MG63 (cell line): ENCODE data around the gene CLECL1. TPM values are rescaled to one million over a fixed set of nuclear protein-coding genes. Genes with fewer than 3 reads are reported as not detected.

Experiments used
- DNase-seq: peaks from one replicate; pipeline ENCODE4 v3.0.0-alpha.2; 2020
- H3K27me3 ChIP-seq: fragments of 250-450 bp; sonication (Bioruptor Pico); 2 replicates; pipeline ENCODE4 v1.5.1; 2020; ENCODE audit warnings: mild to moderate bottlenecking, moderate library complexity
- H3K36me3 ChIP-seq: fragments of 250-450 bp; sonication (Bioruptor Pico); 2 replicates; pipeline ENCODE4 v1.5.1; 2020; ENCODE audit warnings: mild to moderate bottlenecking, moderate library complexity
- H3K4me3 ChIP-seq: fragments of 250-450 bp; sonication (Bioruptor Pico); 2 replicates; pipeline ENCODE4 v1.5.1; 2020; ENCODE audit warnings: mild to moderate bottlenecking, moderate library complexity
- H3K9me3 ChIP-seq: fragments of 250-450 bp; sonication (Bioruptor Pico); 2 replicates; pipeline ENCODE4 v1.5.1; 2020; ENCODE audit warnings: mild to moderate bottlenecking, moderate library complexity
- total RNA-seq: library from RNA; depleted of rRNA; stranded (reverse); fragments of >200 nt; shearing (Covaris generic); gene quantifications from 2 replicates; pipeline ENCODE4 v1.2.3, GENCODE V29; 2014; ENCODE audit warnings: low replicate concordance; rRNA removed

The CLECL1 gene
- total RNA-seq = not detected in 2 replicates

DNA sequence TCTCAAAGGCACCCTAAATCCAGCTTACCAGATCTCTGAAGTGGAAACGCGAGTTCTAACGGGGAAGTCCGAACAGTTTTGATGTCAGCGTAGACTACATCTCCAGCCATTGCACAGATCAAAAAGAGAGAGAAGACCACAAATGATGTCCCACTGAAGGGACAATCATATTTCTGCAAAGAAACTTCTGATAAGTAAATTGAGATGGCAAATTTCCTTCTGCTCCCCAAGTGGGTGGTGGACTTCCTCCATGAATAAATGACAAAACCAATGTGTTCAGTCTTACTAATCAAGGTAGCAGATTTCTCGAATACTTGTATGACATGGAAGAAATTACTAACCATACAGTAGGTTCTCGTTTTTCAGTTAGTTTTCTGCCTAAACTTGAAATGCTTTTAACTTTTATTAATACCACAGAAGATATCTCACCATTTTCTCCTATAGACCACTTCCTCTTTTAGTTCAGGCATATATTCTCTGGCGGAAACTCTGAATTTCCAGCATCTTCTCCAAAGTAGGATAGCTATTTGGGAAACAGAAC is at the start of gene CLECL1:
Gene CLECL1 (minus strand): TSS at position 177 of the 541 bp plus-strand sequence.
- Histone ChIP-seq H3K9me3 (no peaks in the 10 kb centered on the region), H3K4me3 (no peak within 1 kb of the TSS), H3K27me3 (no peaks in the 10 kb centered on the region), H3K36me3 (no peaks in the 10 kb centered on the region)
- DNase-seq = no peak

DNA sequence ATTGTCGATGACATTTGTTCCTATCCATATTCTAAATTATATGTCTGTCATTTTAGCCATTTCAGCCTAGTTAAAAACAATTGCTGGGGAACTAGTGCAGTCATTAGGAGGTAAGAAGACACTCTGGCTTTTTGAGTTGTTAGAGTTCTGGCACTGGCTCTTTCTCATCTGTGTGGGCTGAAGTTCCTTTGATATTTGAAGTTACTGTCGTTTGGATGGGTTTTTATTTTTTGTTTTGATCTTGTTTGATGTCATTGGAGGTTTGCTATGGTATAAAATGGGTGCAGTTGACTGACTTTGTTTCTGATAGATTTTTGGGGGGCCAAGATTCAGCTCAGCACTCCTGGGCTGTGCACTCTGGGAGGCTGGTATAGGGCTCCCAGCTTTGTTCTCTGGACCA is 48.5 kb upstream of the CLECL1 start:
- no peaks in the 10 kb centered on the region for H3K36me3 ChIP-seq
- no peaks in the 10 kb centered on the region for H3K27me3 ChIP-seq
- H3K9me3 ChIP-seq = no peaks in the 10 kb centered on the region
- H3K4me3 ChIP-seq = no peak overlapping the region
- DNase-seq = no peak

DNA sequence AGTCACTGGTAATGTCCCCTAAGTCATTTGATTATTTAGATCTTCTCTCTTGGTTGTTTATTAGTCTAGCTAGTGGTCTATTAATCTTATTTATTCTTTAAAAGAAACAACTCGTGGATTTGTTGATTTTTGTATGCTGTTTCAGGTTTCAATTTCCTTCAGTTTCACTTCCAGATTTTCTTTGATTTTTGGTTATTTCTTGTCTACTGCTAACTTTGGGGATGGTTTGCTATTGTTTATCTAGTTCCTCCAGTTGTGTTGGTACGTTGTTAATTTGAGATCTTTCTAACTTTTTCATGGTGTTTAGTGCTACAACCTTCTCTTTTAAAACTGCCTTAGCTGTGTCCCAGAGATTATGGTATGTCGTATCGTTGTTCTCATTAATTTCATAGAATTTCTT is 46.3 kb upstream of the CLECL1 start:
- Histone ChIP-seq H3K27me3 (no peaks in the 10 kb centered on the region), H3K4me3 (no peak overlapping the region), H3K36me3 (no peaks in the 10 kb centered on the region), H3K9me3 (no peaks in the 10 kb centered on the region)
- no peak for DNase-seq

DNA sequence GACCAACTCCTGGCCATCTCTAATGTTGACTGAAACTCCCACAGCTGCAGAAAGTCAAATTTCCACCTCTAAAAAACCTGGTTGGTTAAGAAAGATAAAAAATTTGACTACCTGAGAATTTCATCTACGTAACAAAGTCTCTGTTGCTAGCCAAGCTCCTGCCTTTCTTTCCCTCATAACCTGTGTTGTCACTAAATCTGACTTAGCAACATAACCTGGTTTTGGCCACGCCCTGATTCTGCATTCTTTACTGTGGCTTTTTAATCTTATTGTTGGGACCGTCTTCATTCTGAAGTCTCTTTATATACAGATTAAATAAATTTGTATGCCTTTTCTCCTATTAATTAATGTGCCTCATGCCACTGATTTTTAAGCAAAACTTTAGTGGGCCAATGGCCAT is 43.9 kb upstream of the CLECL1 start:
- Histone ChIP-seq H3K27me3 (no peaks in the 10 kb centered on the region), H3K4me3 (no peak overlapping the region), H3K36me3 (no peaks in the 10 kb centered on the region), H3K9me3 (no peaks in the 10 kb centered on the region)
- DNase-seq = no peak

- no peaks in the 10 kb centered on the region for H3K9me3 ChIP-seq
- no peaks in the 10 kb centered on the region for H3K27me3 ChIP-seq
- no peaks in the 10 kb centered on the region for H3K36me3 ChIP-seq
- no peak for DNase-seq
- no peak overlapping the region for H3K4me3 ChIP-seq
These were observed 40.5 kb upstream of the CLECL1 start for GRCh38 chr12:9773216-9773877.

- no peak for DNase-seq
- no peaks in the 10 kb centered on the region for H3K27me3 ChIP-seq
- H3K9me3 ChIP-seq = no peaks in the 10 kb centered on the region
- H3K36me3 ChIP-seq = no peaks in the 10 kb centered on the region
- H3K4me3 ChIP-seq = no peak overlapping the region
These were observed 30.1 kb upstream of the CLECL1 start for GRCh38 chr12:9763025-9763424.

DNA sequence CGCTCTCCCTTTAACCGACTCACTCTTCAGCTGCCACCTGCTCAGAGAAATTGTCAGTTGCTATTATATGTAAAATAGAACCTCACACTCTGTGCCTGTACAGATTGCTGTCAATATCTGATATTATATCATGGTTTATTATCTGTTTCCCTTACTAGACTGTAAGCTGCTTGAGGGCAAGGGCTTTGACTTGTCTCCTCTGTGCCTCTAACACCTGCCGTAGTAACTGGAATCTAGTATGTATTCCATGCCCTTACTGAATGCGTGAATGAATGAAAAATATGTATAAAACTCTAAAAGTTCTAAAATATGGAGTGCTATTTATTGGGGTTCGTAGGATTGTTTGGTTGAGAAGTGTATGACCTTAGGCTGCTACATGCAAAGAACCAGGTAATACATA is 29.5 kb upstream of the CLECL1 start:
- no peak for DNase-seq
- no peaks in the 10 kb centered on the region for H3K9me3 ChIP-seq
- H3K4me3 ChIP-seq = no peak overlapping the region
- H3K27me3 ChIP-seq = no peaks in the 10 kb centered on the region
- H3K36me3 ChIP-seq = no peaks in the 10 kb centered on the region

- H3K27me3 ChIP-seq = no peaks in the 10 kb centered on the region
- DNase-seq = no peak
- H3K36me3 ChIP-seq = no peaks in the 10 kb centered on the region
- no peaks in the 10 kb centered on the region for H3K9me3 ChIP-seq
- no peak overlapping the region for H3K4me3 ChIP-seq
These were observed 28.5 kb upstream of the CLECL1 start for GRCh38 chr12:9761419-9761781.

DNA sequence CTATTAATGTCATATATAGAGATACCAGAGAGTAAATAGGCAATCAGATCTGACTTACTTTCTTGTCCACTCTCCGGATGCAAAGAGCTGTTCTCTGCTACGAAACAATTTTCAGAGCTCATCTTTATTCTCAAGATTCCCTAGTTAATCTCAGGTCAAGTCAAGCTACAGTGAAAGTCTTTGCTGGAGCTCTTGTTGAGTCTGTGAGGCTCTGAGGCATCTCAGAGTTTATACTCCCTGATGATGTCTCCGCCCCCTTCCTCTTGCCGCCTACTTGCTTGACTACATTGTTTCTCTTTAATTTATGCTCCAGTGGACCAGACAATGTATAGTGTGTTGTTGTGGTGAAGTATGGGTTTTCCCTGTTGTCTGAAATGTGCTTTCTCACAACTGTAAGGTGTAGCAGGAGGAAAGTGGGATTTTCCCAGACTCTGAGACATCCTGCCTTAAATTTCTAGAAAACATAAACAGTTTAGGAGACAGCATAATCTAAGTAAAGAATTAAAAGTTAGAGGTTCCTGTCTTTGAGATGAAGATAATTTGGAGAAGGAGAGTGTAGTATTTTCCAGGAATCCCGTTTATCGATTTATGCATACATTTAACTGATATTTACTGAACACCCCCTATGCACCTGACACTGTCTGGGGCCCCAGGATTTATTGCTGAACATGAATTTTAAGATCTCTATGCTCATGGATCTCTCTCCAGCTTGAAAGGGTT is 28.0 kb upstream of the CLECL1 start, which contains the start of gene CD69:
Gene CD69 (minus strand): TSS at position 203 of the 720 bp plus-strand sequence. CDS start 81 bp downstream, at position 122.
- H3K36me3 ChIP-seq = no peaks in the 10 kb centered on the region
- H3K27me3 ChIP-seq = no peaks in the 10 kb centered on the region
- H3K4me3 ChIP-seq = no peak within 1 kb of the TSS
- no peak for DNase-seq
- no peaks in the 10 kb centered on the region for H3K9me3 ChIP-seq

DNA sequence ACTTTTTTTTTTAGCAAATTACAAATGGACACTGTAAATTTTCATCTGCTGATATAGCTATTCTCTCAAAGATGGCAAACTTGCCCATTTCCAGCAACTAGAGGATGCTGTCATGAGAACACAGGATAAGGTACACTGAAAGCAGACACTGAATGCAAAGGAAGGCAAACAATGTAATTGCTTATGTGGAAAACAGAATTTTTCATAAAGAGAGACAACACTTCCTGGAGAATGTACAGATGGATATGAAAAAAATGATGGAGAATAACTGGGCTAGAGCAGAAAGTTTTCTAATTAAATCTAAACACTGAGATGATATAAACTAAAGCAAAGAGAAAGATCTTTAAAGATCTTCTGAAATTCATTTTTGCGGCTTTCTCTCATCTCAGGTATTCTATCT is 27.2 kb upstream of the CLECL1 start:
- DNase-seq = no peak
- Histone ChIP-seq H3K9me3 (no peaks in the 10 kb centered on the region), H3K36me3 (no peaks in the 10 kb centered on the region), H3K27me3 (no peaks in the 10 kb centered on the region), H3K4me3 (no peak overlapping the region)

DNA sequence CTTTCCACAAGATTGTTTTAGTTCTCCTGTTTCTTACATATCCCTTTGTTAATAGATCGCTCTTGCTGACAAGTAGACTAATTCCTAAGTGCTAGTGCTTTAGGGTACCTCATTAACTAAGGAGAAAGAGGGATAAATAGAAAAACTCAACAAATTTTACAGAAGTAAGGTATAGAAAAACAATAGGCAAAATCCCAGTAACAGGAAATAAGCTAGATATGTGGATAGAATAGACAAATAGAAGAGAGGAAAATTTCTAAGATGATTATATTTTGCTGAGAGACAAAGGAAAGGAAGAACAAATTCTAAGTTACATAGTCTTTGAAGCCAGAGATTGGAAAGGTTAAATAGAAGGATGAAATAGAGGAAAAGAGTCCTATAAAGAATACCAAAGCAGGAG is 26.8 kb upstream of the CLECL1 start:
- Histone ChIP-seq H3K4me3 (no peak overlapping the region), H3K36me3 (no peaks in the 10 kb centered on the region), H3K9me3 (no peaks in the 10 kb centered on the region), H3K27me3 (no peaks in the 10 kb centered on the region)
- no peak for DNase-seq

- Histone ChIP-seq H3K36me3 (no peaks in the 10 kb centered on the region), H3K9me3 (no peaks in the 10 kb centered on the region), H3K27me3 (no peaks in the 10 kb centered on the region), H3K4me3 (peak overlapping the region; percentile 30)
- DNase-seq = no peak
These were observed 25.2 kb upstream of the CLECL1 start for GRCh38 chr12:9758119-9758518.

DNA sequence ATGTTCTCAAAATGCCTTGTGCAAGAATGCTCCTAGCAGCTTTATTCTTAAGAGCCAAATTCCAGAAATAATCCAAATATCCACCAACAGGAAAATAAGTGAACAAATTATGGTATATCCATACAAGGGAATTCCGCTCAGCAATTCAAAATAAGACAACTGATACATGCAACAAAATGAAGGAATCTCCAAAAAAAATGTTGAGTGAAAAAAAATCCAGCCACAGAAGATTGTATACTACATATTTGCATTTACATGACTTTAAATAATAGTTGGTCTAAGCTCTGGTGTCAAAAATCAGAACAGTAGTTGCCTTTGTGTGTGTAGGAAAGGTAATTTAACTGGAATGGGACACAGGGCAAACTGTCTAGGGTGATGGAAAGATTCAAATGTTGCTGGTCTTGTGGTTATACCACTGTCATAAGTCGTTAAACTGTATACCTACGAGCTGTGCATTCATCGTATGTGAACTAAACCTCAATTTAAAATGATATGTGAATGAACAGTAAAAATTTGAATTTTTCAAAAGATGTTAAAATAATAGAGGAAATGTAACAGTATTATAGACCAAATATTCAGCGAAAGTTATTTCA is 24.6 kb upstream of the CLECL1 start:
- Histone ChIP-seq H3K4me3 (no peak overlapping the region), H3K27me3 (no peaks in the 10 kb centered on the region), H3K36me3 (no peaks in the 10 kb centered on the region), H3K9me3 (no peaks in the 10 kb centered on the region)
- DNase-seq = no peak

DNA sequence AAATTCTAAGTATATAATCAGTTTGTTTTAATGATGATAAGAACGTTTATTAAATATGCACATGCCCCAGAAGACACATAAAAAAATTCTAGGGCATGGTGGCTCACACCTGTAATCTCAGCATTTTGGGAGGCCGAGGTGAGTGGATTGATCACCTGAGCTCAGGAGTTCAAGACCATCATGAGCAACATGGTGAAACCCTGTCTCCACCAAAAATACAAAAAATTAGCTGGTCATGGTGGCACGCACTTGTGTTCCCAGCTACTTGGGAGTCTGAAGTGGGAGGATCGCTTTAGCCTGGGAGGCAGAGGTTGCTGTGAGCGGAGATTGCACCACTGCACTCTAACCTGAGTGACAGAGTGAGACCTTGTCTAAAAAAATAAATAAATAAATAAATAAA is 23.8 kb upstream of the CLECL1 start:
- Histone ChIP-seq H3K36me3 (no peaks in the 10 kb centered on the region), H3K9me3 (no peaks in the 10 kb centered on the region), H3K27me3 (no peaks in the 10 kb centered on the region), H3K4me3 (no peak overlapping the region)
- DNase-seq = no peak

- no peak overlapping the region for H3K4me3 ChIP-seq
- no peaks in the 10 kb centered on the region for H3K36me3 ChIP-seq
- H3K27me3 ChIP-seq = no peaks in the 10 kb centered on the region
- no peaks in the 10 kb centered on the region for H3K9me3 ChIP-seq
- DNase-seq = no peak
These were observed 23.3 kb upstream of the CLECL1 start for GRCh38 chr12:9756170-9756569.

- Histone ChIP-seq H3K36me3 (no peaks in the 10 kb centered on the region), H3K4me3 (no peak overlapping the region), H3K27me3 (no peaks in the 10 kb centered on the region), H3K9me3 (no peaks in the 10 kb centered on the region)
- DNase-seq = no peak
These were observed 22.7 kb upstream of the CLECL1 start for GRCh38 chr12:9755567-9755966.

DNA sequence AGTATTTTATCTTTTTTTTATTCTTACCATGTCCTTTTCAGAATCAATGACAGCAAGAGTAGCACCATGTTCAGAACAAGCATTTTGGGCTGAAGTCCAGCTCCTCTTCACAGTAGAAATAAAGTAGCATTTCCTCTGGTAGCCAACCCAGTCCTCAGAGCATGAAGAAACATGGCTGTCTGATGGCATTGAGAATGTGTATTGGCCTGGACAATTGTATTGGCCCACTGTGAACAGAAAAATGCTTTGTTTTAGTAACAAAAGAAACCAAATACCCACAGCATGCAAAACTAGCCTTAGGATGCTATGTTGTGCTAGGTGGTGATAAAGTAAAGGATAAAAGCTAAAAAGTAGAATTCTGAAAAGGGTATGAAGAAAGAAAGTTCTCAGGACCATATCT is 22.1 kb upstream of the CLECL1 start:
- Histone ChIP-seq H3K36me3 (no peaks in the 10 kb centered on the region), H3K9me3 (no peaks in the 10 kb centered on the region), H3K27me3 (no peaks in the 10 kb centered on the region), H3K4me3 (no peak overlapping the region)
- DNase-seq = no peak
